ENCODE data around the gene HAUS8.

GRCh38 chr19:17043744-17044143 is 31.5 kb downstream of the HAUS8 start:
- TF ChIP-seq CTCF (IDR thresholded peaks at IDR 0.05) (no peak), ZFX (IDR thresholded peaks at IDR 0.05; ENCODE audit: borderline replicate concordance) (no peak)

Data from 22Rv1 (cell line).